HEK293 (cell line): ENCODE results near the gene SPTAN1.

Source experiments
- CTCF ChIA-PET: fragments of 350-600 bp; formaldehyde crosslinking; extraction: SDS; loops from one replicate; lab custom pipeline; 2021; ENCODE audit warnings: antibody characterized with exemption; lab: Yijun Ruan, JAX
- POLR2A ChIA-PET: fragments of 300-600 bp; formaldehyde crosslinking; extraction: SDS; loops from one replicate; lab custom pipeline; 2020; ENCODE audit warnings: antibody characterized with exemption, inconsistent platforms; lab: Yijun Ruan, JAX
- H3K27ac ChIP-seq: fragments of 200-500 bp; sonication (Bioruptor generic); 2 replicates; pipeline ENCODE4 v1.5.1; 2014; ENCODE audit warnings: low read depth, low read length, control low read depth, inconsistent platforms; ENCODE audit errors: extremely low read depth
- H3K36me3 ChIP-seq, 2 experiments: fragments of 200-500 bp in 1 of 2; sonication (Bioruptor generic) in 1 of 2; 1 replicate in 1 of 2; 2 replicates in 1 of 2; pipeline ENCODE4 v1.5.1; 2014 to 2017; ENCODE audit warnings: inconsistent platforms in 2 of 2, low read length in 2 of 2; ENCODE audit not compliant: control insufficient read depth in 2 of 2, insufficient read depth in 1 of 2
- H3K4me1 ChIP-seq: fragments of 200-500 bp; sonication (Bioruptor generic); 2 replicates; pipeline ENCODE4 v1.5.1; 2014; ENCODE audit warnings: mild to moderate bottlenecking, low read length, inconsistent platforms; ENCODE audit not compliant: control insufficient read depth, insufficient read depth
- H3K4me3 ChIP-seq: 2 replicates; pipeline ENCODE4 v1.5.1; 2011; ENCODE audit warnings: low read depth, mild to moderate bottlenecking, control low read depth, low read length, moderate library complexity
- H3K9me3 ChIP-seq: fragments of 200-500 bp; sonication (Bioruptor generic); 2 replicates; pipeline ENCODE4 v1.5.1; 2014; ENCODE audit warnings: low read depth, low read length, inconsistent platforms; ENCODE audit not compliant: control insufficient read depth, insufficient read depth
- BCL11A ChIP-seq: fragments of 450-650 bp; formaldehyde crosslinking; IDR thresholded peaks from 2 replicates; pipeline ENCODE4 v1.5.1; 2016; ENCODE audit warnings: low read depth, missing biosample characterization, missing genetic modification characterization
- KLF10 ChIP-seq: fragments of 450-650 bp; IDR thresholded peaks from 2 replicates; pipeline ENCODE4 v1.5.1; 2018; ENCODE audit warnings: missing biosample characterization, mild to moderate bottlenecking, missing genetic modification characterization
- TCF7L2 ChIP-seq: IDR thresholded peaks from 2 replicates; pipeline ENCODE4 v1.6.1; 2011; ENCODE audit warnings: low read depth, mild to moderate bottlenecking, inconsistent platforms, low read length, moderate library complexity, borderline replicate concordance
- YY2 ChIP-seq: fragments of 450-650 bp; formaldehyde crosslinking; IDR thresholded peaks from 2 replicates; pipeline ENCODE4 v1.5.1; 2016; ENCODE audit warnings: missing biosample characterization, missing genetic modification characterization
- ZIC2 ChIP-seq: fragments of 450-650 bp; formaldehyde crosslinking; IDR thresholded peaks from 2 replicates; pipeline ENCODE4 v1.5.1; 2016; ENCODE audit warnings: missing biosample characterization, missing genetic modification characterization
- ZNF133 ChIP-seq: fragments of 450-650 bp; formaldehyde crosslinking; IDR thresholded peaks from 2 replicates; pipeline ENCODE4 v1.5.1; 2016; ENCODE audit warnings: missing biosample characterization, missing genetic modification characterization
- ZNF174 ChIP-seq: fragments of 450-650 bp; formaldehyde crosslinking; IDR thresholded peaks from 2 replicates; pipeline ENCODE4 v1.5.0; 2017; ENCODE audit warnings: missing biosample characterization, mild to moderate bottlenecking, missing genetic modification characterization
- ZNF202 ChIP-seq: fragments of 450-650 bp; formaldehyde crosslinking; IDR thresholded peaks from 2 replicates; pipeline ENCODE4 v1.5.1; 2016; ENCODE audit warnings: missing biosample characterization, missing genetic modification characterization, borderline replicate concordance
- ZNF266 ChIP-seq: fragments of 450-650 bp; formaldehyde crosslinking; IDR thresholded peaks from 2 replicates; pipeline ENCODE4 v1.5.1; 2016; ENCODE audit warnings: missing biosample characterization, missing genetic modification characterization, low read depth
- ZNF514 ChIP-seq: fragments of 450-650 bp; formaldehyde crosslinking; IDR thresholded peaks from 2 replicates; pipeline ENCODE4 v1.5.1; 2016; ENCODE audit warnings: missing biosample characterization, missing genetic modification characterization
- ZNF549 ChIP-seq: fragments of 450-650 bp; IDR thresholded peaks from 2 replicates; pipeline ENCODE4 v1.5.1; 2018; ENCODE audit warnings: missing biosample characterization, missing genetic modification characterization, mild to moderate bottlenecking, inconsistent platforms, moderate library complexity
- ZNF555 ChIP-seq: fragments of 450-650 bp; formaldehyde crosslinking; conservative IDR thresholded peaks from 2 replicates; pipeline ENCODE4 v1.5.1; 2017; ENCODE audit warnings: missing biosample characterization, mild to moderate bottlenecking, missing genetic modification characterization, inconsistent platforms
- ZNF558 ChIP-seq: fragments of 450-650 bp; formaldehyde crosslinking; IDR thresholded peaks from 2 replicates; pipeline ENCODE4 v1.5.1; 2016; ENCODE audit warnings: missing biosample characterization, missing genetic modification characterization
- ZNF600 ChIP-seq: fragments of 450-650 bp; formaldehyde crosslinking; IDR thresholded peaks from 2 replicates; pipeline ENCODE4 v1.5.1; 2016; ENCODE audit warnings: missing biosample characterization, missing genetic modification characterization
- TF ChIP-seq, protein P1 (sequence below): fragments of 450-650 bp; formaldehyde crosslinking; IDR thresholded peaks from 2 replicates; pipeline ENCODE4 v1.5.1; 2016; ENCODE audit warnings: missing biosample characterization, missing genetic modification characterization
- TF ChIP-seq, protein P2 (sequence below): fragments of 450-650 bp; formaldehyde crosslinking; conservative IDR thresholded peaks from 2 replicates; pipeline ENCODE4 v1.5.1; 2016; ENCODE audit warnings: low read depth, missing biosample characterization, missing genetic modification characterization
- TF ChIP-seq, protein P3 (sequence below): fragments of 450-650 bp; formaldehyde crosslinking; IDR thresholded peaks from 2 replicates; pipeline ENCODE4 v1.5.1; 2017; ENCODE audit warnings: missing biosample characterization, missing genetic modification characterization
- TF ChIP-seq, protein P4 (sequence below): fragments of 450-650 bp; formaldehyde crosslinking; conservative IDR thresholded peaks from 2 replicates; pipeline ENCODE4 v1.5.1; 2016; ENCODE audit warnings: low read depth, missing biosample characterization, missing genetic modification characterization

Gene SPTAN1

DNA sequence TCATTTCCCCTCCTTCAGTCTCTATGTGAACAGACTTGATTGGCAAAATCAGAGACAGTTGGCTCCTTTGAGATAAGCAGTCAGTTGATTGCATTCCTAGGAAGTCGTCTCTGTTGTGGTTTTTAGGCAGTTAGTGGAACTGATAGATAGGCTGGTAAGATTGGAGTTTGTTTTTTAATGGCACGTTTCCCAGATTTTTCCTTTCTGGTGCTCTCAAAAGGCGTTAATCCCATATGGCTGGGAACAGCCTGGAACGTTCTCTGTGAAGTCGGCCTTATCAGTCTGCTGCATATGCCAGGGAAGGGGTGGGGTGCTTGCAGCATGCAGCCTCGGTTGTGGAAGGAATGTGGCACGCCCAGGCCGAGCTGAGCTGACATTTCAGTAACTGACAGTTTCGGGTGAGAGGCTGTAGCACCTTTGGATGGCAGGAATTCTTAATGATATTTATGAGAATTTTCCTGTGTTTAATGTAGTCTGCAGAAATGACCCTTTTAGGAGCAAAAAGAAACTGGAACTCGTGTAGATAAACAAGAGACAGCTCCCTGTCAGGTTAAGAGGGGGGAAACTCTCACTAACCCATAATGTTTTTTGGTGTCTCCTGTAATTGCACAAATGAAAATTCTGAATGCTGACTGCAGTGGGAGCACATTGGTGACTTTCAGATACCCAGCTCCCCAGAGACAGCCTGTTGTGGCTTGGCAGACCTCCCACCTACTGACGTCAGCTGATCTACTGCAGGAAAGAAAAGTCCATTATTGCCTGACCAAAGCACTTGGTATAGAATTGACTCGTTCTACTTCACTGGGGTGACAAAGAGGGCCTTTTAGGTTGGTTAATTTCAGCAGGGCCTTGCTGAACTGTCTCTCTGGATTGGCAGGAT lies 6.3 kb downstream of the SPTAN1 start (continued):
- TF ChIP-seq, protein P1, sequence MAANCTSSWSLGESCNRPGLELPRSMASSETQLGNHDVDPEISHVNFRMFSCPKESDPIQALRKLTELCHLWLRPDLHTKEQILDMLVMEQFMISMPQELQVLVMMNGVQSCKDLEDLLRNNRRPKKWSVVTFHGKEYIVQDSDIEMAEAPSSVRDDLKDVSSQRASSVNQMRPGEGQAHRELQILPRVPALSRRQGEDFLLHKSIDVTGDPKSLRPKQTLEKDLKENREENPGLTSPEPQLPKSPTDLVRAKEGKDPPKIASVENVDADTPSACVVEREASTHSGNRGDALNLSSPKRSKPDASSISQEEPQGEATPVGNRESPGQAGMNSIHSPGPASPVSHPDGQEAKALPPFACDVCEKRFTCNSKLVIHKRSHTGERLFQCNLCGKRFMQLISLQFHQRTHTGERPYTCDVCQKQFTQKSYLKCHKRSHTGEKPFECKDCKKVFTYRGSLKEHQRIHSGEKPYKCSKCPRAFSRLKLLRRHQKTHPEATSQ (tag by site-specific recombination), result no peak
- TF ChIP-seq TCF7L2 (no peak), ZNF202 (tag by site-specific recombination) (no peak), ZNF555 (tag by site-specific recombination) (no peak)

DNA sequence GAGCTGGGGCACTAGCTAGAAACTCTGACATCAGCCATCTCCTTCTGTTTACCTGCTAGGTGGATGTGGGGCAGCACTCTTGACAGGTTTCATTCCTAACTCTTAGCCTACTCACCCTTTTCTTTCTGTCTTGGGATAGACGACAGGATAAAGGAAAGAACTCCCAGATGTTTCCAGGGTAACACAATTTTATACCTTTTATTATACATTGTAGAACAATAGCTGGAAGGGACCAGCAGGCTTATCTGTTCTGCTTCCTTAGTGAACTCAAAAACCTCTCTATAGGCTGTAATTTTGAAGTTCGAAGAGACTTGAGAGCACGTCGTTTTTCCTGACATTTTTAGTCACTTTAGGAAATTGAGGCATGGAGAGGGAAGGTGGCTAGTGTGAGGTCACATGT lies 13.2 kb downstream of the SPTAN1 start:
- no peak for TF ChIP-seq BCL11A (tag by site-specific recombination)
- TF ChIP-seq, protein P2, sequence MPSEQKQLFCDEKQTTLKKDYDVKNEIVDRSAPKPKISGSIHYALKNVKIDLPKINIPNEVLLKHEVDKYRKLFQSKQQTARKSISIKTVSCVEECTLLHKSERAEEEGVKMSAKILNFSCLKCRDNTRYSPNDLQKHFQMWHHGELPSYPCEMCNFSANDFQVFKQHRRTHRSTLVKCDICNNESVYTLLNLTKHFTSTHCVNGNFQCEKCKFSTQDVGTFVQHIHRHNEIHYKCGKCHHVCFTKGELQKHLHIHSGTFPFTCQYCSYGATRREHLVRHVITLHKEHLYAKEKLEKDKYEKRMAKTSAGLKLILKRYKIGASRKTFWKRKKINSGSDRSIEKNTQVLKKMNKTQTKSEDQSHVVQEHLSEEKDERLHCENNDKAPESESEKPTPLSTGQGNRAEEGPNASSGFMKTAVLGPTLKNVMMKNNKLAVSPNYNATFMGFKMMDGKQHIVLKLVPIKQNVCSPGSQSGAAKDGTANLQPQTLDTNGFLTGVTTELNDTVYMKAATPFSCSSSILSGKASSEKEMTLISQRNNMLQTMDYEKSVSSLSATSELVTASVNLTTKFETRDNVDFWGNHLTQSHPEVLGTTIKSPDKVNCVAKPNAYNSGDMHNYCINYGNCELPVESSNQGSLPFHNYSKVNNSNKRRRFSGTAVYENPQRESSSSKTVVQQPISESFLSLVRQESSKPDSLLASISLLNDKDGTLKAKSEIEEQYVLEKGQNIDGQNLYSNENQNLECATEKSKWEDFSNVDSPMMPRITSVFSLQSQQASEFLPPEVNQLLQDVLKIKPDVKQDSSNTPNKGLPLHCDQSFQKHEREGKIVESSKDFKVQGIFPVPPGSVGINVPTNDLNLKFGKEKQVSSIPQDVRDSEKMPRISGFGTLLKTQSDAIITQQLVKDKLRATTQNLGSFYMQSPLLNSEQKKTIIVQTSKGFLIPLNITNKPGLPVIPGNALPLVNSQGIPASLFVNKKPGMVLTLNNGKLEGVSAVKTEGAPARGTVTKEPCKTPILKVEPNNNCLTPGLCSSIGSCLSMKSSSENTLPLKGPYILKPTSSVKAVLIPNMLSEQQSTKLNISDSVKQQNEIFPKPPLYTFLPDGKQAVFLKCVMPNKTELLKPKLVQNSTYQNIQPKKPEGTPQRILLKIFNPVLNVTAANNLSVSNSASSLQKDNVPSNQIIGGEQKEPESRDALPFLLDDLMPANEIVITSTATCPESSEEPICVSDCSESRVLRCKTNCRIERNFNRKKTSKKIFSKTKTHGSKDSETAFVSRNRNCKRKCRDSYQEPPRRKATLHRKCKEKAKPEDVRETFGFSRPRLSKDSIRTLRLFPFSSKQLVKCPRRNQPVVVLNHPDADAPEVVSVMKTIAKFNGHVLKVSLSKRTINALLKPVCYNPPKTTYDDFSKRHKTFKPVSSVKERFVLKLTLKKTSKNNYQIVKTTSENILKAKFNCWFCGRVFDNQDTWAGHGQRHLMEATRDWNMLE (tag by site-specific recombination), result no peak
- TF ChIP-seq ZIC2, result no peak
- no peak for TF ChIP-seq ZNF558 (tag by site-specific recombination)
- TF ChIP-seq ZNF514 (tag by site-specific recombination), result no peak
- TF ChIP-seq, protein P3, sequence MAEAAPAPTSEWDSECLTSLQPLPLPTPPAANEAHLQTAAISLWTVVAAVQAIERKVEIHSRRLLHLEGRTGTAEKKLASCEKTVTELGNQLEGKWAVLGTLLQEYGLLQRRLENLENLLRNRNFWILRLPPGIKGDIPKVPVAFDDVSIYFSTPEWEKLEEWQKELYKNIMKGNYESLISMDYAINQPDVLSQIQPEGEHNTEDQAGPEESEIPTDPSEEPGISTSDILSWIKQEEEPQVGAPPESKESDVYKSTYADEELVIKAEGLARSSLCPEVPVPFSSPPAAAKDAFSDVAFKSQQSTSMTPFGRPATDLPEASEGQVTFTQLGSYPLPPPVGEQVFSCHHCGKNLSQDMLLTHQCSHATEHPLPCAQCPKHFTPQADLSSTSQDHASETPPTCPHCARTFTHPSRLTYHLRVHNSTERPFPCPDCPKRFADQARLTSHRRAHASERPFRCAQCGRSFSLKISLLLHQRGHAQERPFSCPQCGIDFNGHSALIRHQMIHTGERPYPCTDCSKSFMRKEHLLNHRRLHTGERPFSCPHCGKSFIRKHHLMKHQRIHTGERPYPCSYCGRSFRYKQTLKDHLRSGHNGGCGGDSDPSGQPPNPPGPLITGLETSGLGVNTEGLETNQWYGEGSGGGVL (tag by site-specific recombination), result no peak
- no peak for TF ChIP-seq YY2 (tag by site-specific recombination)
- TF ChIP-seq ZNF266 (tag by site-specific recombination), result no peak
- no peak for TF ChIP-seq ZNF600 (tag by site-specific recombination)
- TF ChIP-seq KLF10, result no peak
- TF ChIP-seq, protein P4, sequence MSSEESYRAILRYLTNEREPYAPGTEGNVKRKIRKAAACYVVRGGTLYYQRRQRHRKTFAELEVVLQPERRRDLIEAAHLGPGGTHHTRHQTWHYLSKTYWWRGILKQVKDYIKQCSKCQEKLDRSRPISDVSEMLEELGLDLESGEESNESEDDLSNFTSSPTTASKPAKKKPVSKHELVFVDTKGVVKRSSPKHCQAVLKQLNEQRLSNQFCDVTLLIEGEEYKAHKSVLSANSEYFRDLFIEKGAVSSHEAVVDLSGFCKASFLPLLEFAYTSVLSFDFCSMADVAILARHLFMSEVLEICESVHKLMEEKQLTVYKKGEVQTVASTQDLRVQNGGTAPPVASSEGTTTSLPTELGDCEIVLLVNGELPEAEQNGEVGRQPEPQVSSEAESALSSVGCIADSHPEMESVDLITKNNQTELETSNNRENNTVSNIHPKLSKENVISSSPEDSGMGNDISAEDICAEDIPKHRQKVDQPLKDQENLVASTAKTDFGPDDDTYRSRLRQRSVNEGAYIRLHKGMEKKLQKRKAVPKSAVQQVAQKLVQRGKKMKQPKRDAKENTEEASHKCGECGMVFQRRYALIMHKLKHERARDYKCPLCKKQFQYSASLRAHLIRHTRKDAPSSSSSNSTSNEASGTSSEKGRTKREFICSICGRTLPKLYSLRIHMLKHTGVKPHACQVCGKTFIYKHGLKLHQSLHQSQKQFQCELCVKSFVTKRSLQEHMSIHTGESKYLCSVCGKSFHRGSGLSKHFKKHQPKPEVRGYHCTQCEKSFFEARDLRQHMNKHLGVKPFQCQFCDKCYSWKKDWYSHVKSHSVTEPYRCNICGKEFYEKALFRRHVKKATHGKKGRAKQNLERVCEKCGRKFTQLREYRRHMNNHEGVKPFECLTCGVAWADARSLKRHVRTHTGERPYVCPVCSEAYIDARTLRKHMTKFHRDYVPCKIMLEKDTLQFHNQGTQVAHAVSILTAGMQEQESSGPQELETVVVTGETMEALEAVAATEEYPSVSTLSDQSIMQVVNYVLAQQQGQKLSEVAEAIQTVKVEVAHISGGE (tag by site-specific recombination), result no peak
- TF ChIP-seq ZNF133 (tag by site-specific recombination), result no peak
- TF ChIP-seq ZNF549 (tag by site-specific recombination), result no peak
- TF ChIP-seq ZNF174 (tag by site-specific recombination), result no peak
- H3K27ac ChIP-seq, result no peak overlapping the region
- H3K36me3 ChIP-seq, result peaks cover 0 to 40% of the 10 kb centered on the region in 2 experiments
- no peaks in the 10 kb centered on the region for H3K9me3 ChIP-seq
- no peaks in the 10 kb centered on the region for H3K4me1 ChIP-seq
- ChIA-PET CTCF (interaction anchor here (1.2 kb wide), 1 partner anchor 363 kb away, joined by 3 read pairs; no protein-coding TSS in a partner anchor), POLR2A (interaction anchor here (1.3 kb wide), 1 partner anchor 13 kb away, joined by 11 read pairs; the partner anchor contains the start of gene SPTAN1)
- H3K4me3 ChIP-seq, result no peak overlapping the region
